ENCODE results near the gene KRTAP9-7.

Gene KRTAP9-7

GRCh38 chr17:41304091-41304490, 28.6 kb downstream of the KRTAP9-7 start:
- no peak overlapping the region for H3K9ac ChIP-seq (ENCODE audit: low read length)
- no peak overlapping the region for H2AFZ ChIP-seq (ENCODE audit: low read length)
- H3K79me2 ChIP-seq (ENCODE audit: insufficient read depth, low read length), result no peaks in the 10 kb centered on the region
- no peak overlapping the region for H3K27ac ChIP-seq (ENCODE audit: low read depth, low read length, poor library complexity, severe bottlenecking)
- no peak overlapping the region for H3K4me2 ChIP-seq (ENCODE audit: low read length)
- TF ChIP-seq, protein P1, sequence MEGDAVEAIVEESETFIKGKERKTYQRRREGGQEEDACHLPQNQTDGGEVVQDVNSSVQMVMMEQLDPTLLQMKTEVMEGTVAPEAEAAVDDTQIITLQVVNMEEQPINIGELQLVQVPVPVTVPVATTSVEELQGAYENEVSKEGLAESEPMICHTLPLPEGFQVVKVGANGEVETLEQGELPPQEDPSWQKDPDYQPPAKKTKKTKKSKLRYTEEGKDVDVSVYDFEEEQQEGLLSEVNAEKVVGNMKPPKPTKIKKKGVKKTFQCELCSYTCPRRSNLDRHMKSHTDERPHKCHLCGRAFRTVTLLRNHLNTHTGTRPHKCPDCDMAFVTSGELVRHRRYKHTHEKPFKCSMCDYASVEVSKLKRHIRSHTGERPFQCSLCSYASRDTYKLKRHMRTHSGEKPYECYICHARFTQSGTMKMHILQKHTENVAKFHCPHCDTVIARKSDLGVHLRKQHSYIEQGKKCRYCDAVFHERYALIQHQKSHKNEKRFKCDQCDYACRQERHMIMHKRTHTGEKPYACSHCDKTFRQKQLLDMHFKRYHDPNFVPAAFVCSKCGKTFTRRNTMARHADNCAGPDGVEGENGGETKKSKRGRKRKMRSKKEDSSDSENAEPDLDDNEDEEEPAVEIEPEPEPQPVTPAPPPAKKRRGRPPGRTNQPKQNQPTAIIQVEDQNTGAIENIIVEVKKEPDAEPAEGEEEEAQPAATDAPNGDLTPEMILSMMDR (IDR thresholded peaks at IDR 0.05; ENCODE audit: low read length), result no peak
- no peak for TF ChIP-seq EZH2 (IDR thresholded peaks at IDR 0.05; ENCODE audit: borderline replicate concordance, low read length)
- H3K4me1 ChIP-seq (ENCODE audit: insufficient read depth, low read length, severe bottlenecking), result peaks cover 12% of the 10 kb centered on the region
- H3K36me3 ChIP-seq (ENCODE audit: insufficient read depth, low read length), result no peaks in the 10 kb centered on the region
- no peaks in the 10 kb centered on the region for H4K20me1 ChIP-seq (ENCODE audit: insufficient read depth, low read length)
- no peaks in the 10 kb centered on the region for H3K9me3 ChIP-seq (ENCODE audit: low read length)
- H3K4me3 ChIP-seq (ENCODE audit: low read depth, low read length, poor library complexity, severe bottlenecking), result no peak overlapping the region
- H3F3A ChIP-seq (ENCODE audit: insufficient read depth, low read length), result no peaks in the 10 kb centered on the region
- H3K27me3 ChIP-seq (ENCODE audit: insufficient read depth, low read length), result no peaks in the 10 kb centered on the region
- no peaks in the 10 kb centered on the region for H3K9me2 ChIP-seq (ENCODE audit: low read depth, low read length)

- H4K20me1 ChIP-seq (ENCODE audit: insufficient read depth, low read length), result no peaks in the 10 kb centered on the region
- TF ChIP-seq, protein P1 (IDR thresholded peaks at IDR 0.05; ENCODE audit: low read length), result no peak
- TF ChIP-seq EZH2 (IDR thresholded peaks at IDR 0.05; ENCODE audit: borderline replicate concordance, low read length), result no peak
- H3K4me1 ChIP-seq (ENCODE audit: insufficient read depth, low read length, severe bottlenecking), result peaks cover 13% of the 10 kb centered on the region
- H3K36me3 ChIP-seq (ENCODE audit: insufficient read depth, low read length), result no peaks in the 10 kb centered on the region
- H3K4me2 ChIP-seq (ENCODE audit: low read length), result no peak overlapping the region
- H3F3A ChIP-seq (ENCODE audit: insufficient read depth, low read length), result no peaks in the 10 kb centered on the region
- no peak overlapping the region for H2AFZ ChIP-seq (ENCODE audit: low read length)
- H3K79me2 ChIP-seq (ENCODE audit: insufficient read depth, low read length), result no peaks in the 10 kb centered on the region
- H3K27me3 ChIP-seq (ENCODE audit: insufficient read depth, low read length), result no peaks in the 10 kb centered on the region
- no peaks in the 10 kb centered on the region for H3K9me3 ChIP-seq (ENCODE audit: low read length)
- H3K9ac ChIP-seq (ENCODE audit: low read length), result no peak overlapping the region
- no peak overlapping the region for H3K4me3 ChIP-seq (ENCODE audit: low read depth, low read length, poor library complexity, severe bottlenecking)
- no peaks in the 10 kb centered on the region for H3K9me2 ChIP-seq (ENCODE audit: low read depth, low read length)
- no peak overlapping the region for H3K27ac ChIP-seq (ENCODE audit: low read depth, low read length, poor library complexity, severe bottlenecking)
These were observed 32.1 kb downstream of the KRTAP9-7 start for GRCh38 chr17:41307647-41308046.

GRCh38 chr17:41308251-41308917, 32.9 kb downstream of the KRTAP9-7 start:
- H3K27ac ChIP-seq (ENCODE audit: low read depth, low read length, poor library complexity, severe bottlenecking), result peak overlapping the region; percentile 26
- no peak overlapping the region for H3K9ac ChIP-seq (ENCODE audit: low read length)
- peak overlapping the region; percentile 5 for H3K4me3 ChIP-seq (ENCODE audit: low read depth, low read length, poor library complexity, severe bottlenecking)
- H4K20me1 ChIP-seq (ENCODE audit: insufficient read depth, low read length), result no peaks in the 10 kb centered on the region
- peaks cover 13% of the 10 kb centered on the region for H3K4me1 ChIP-seq (ENCODE audit: insufficient read depth, low read length, severe bottlenecking)
- TF ChIP-seq, protein P1 (IDR thresholded peaks at IDR 0.05; ENCODE audit: low read length), result no peak
- TF ChIP-seq EZH2 (IDR thresholded peaks at IDR 0.05; ENCODE audit: borderline replicate concordance, low read length), result no peak
- peak overlapping the region; percentile 12; the same call in 1 of the 2 replicates for H3K4me2 ChIP-seq (ENCODE audit: low read length)
- H3K79me2 ChIP-seq (ENCODE audit: insufficient read depth, low read length), result no peaks in the 10 kb centered on the region
- H3K9me3 ChIP-seq (ENCODE audit: low read length), result no peaks in the 10 kb centered on the region
- no peak overlapping the region for H2AFZ ChIP-seq (ENCODE audit: low read length)
- H3K27me3 ChIP-seq (ENCODE audit: insufficient read depth, low read length), result no peaks in the 10 kb centered on the region
- H3F3A ChIP-seq (ENCODE audit: insufficient read depth, low read length), result no peaks in the 10 kb centered on the region
- H3K9me2 ChIP-seq (ENCODE audit: low read depth, low read length), result no peaks in the 10 kb centered on the region
- H3K36me3 ChIP-seq (ENCODE audit: insufficient read depth, low read length), result no peaks in the 10 kb centered on the region

Measured in OCI-LY1 (cell line).